Astrocyte of the cerebellum (primary cell): ENCODE results near the gene ABHD1.
"Not testable (repeated sequence)": the region's sequence is repeated elsewhere in the genome, so short reads cannot be mapped to it uniquely, and the experiment has no call there.

Experiments
- DNase-seq: peaks from one replicate; pipeline ENCODE4 v3.0.0-alpha.2; 2011; ENCODE audit warnings: low read depth
- H3K4me3 ChIP-seq: 2 replicates; pipeline ENCODE4 v1.5.1; 2011; ENCODE audit warnings: mild to moderate bottlenecking, low read depth, low read length, moderate library complexity
- CTCF ChIP-seq: IDR thresholded peaks from 2 replicates; pipeline ENCODE4 v1.5.1; 2012; ENCODE audit warnings: low read length, low read depth, moderate library complexity, mild to moderate bottlenecking; ENCODE audit errors: missing control alignments
- in situ Hi-C: cut with HindIII; loops from 2 replicates; pipeline ENCODE4 v1.10.0; 2017; ENCODE audit warnings: low sequenced_read_pairs

Gene ABHD1

GRCh38 chr2:27174638-27175037, 51.0 kb downstream of the ABHD1 start:
- no peak for TF ChIP-seq CTCF
- in situ Hi-C loops, result no loop called here
- no peak for DNase-seq
- H3K4me3 ChIP-seq, result no peak overlapping the region

GRCh38 chr2:27175330-27175729, 51.7 kb downstream of the ABHD1 start:
- H3K4me3 ChIP-seq, result no peak overlapping the region
- no peak for TF ChIP-seq CTCF
- in situ Hi-C loops, result no loop called here
- DNase-seq, result no peak

- in situ Hi-C loops, H3K4me3 ChIP-seq, DNase-seq: not testable (repeated sequence)
Measured at GRCh38 chr2:27175781-27176180, 52.2 kb downstream of the ABHD1 start.

- no peak for DNase-seq
- no peak overlapping the region for H3K4me3 ChIP-seq
- in situ Hi-C loops, result no loop called here
- TF ChIP-seq CTCF, result no peak
Measured at GRCh38 chr2:27177441-27178351, 54.1 kb downstream of the ABHD1 start.

- H3K4me3 ChIP-seq, result no peak overlapping the region
- in situ Hi-C loops, result no loop called here
- no peak for DNase-seq
- no peak for TF ChIP-seq CTCF
Measured at GRCh38 chr2:27178469-27178868, 54.9 kb downstream of the ABHD1 start.

- TF ChIP-seq CTCF, result no peak
- no peak overlapping the region for H3K4me3 ChIP-seq
- no peak for DNase-seq
- in situ Hi-C loops, result no loop called here
Measured at GRCh38 chr2:27179344-27180000, 55.9 kb downstream of the ABHD1 start.
